GM15510 (cell line): ENCODE data around the gene CCL11.

Experiments
- POLR2A ChIP-seq: IDR thresholded peaks from 3 replicates; pipeline ENCODE4 v1.6.1; 2011; ENCODE audit warnings: borderline replicate concordance; ENCODE audit not compliant: insufficient read length; ENCODE audit errors: extremely low read depth

Gene CCL11

DNA sequence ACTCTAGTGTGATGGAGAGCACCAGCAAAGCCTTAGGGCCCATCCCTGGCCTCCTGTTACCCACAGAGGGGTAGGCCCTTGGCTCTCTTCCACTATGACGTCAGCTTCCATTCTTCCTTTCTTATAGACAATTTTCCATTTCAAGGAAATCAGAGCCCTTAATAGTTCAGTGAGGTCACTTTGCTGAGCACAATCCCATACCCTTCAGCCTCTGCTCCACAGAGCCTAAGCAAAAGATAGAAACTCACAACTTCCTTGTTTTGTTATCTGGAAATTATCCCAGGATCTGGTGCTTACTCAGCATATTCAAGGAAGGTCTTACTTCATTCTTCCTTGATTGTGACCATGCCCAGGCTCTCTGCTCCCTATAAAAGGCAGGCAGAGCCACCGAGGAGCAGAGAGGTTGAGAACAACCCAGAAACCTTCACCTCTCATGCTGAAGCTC lies 33.5 kb downstream of the CCL11 start, which contains the start of gene CCL8:
CCL8 (plus strand) TSS at position 397 of the 445 bp plus-strand sequence. CDS start 67 bp downstream, outside the sequence.
- TF ChIP-seq POLR2A = no peak

DNA sequence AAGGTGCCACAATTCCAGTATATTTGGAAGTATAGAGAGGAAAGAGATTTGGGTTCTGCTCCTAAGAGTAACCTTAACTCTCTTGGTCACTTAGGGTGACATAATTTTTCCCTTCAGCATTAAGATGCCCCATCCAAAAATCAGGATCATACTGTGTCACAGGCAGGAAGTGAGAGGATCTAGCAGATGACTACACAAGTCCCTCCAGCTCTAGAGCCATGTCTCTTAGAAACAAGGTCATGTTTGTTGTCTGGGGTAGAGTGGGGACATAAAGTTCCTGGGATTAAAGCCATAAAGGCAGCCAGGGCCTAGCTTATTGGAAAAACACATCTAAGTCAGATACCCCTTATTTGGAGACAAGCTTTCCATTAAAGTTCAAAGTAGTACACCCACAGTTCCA lies 36.4 kb downstream of the CCL11 start:
- TF ChIP-seq POLR2A = no peak

DNA sequence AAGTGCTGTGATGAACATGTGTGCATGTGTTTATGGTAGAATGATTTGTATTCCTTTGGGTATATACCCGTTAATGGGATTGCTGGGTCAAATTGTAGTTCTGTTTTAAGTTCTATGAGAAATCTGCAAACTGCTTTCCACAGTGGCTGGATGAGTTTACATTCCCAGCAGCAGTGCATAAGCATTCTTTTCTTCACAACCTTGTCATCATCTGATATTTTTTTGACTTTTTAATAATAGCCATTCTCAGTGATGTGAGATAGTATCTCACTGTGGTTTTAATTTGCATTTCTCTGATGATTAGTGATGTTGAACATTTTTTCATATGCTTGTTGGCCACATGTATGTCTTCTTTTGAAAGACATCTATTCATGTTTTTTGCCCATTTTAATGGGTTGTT lies 52.2 kb downstream of the CCL11 start:
- TF ChIP-seq POLR2A = no peak
